Left ventricle myocardium superior (tissue), 1 donor: ENCODE results near the gene DBF4. TPM values are rescaled to one million over a fixed set of nuclear protein-coding genes. Genes with fewer than 3 reads are reported as not detected.
"Not testable (repeated sequence)": the region's sequence is repeated elsewhere in the genome, so short reads cannot be mapped to it uniquely, and the experiment has no call there.

Experiments
- ATAC-seq: fragments of 200-7000 bp; cut with Tn5 transposase; one replicate; pipeline ENCODE4 v1.9.1; 2020; ENCODE audit warnings: mild to moderate bottlenecking, moderate library complexity
- DNase-seq: peaks from one replicate; pipeline ENCODE4 v3.0.0-alpha.2; 2020
- intact Hi-C: fragments of 100-400 bp; cut with micrococcal nuclease; formaldehyde crosslinking; loops from one replicate; pipeline ENCODE4 v1.11.0; 2022
- total RNA-seq: library from RNA; stranded (reverse); fragmentation: NEBNext Ultra II Directional; extraction: Animal tissue kit (Norgen Biotek cat#: 25700); gene quantifications from one replicate; pipeline ENCODE4 v1.2.1, GENCODE V29; 2021
- donor health status: DM: no; HTN: yes; CAD: no; lungs with severe emphysema.

Gene DBF4
- total RNA-seq, 1 donor from 2014 or later = 1.5 TPM

DNA sequence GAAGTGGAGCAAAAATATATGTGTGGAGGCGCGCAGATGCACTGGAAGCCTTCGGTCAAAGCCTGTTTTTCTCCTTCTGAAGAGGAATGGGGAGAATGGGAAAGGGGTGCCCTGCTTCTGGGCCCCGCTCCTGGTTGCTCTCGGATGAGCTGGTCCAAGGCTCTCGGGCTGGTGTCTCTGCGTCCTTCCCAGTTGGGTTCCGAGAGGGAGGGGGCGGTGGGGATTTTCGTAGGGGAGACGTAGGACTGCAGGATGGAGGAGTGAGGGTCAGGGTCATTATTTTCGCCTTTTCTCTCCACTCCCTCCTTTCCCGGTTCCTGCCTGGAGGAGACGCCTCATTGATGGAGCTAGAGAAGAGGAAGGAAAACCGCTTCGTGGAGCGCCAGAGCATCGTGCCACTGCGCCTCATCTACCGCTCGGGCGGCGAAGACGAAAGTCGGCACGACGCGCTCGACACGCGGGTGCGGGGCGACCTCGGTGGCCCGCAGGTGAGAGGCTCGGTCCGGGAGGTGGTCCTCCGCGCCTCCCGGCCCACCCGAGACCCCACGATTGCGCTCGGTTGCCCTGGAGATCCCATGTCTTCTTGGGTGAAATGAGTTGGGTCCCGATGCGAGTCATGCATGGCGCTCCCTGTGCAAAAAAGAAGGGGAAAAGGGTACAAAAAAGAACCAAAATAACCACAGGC, 58.5 kb downstream of the DBF4 start:
- intact Hi-C loops = no loop called here

DNA sequence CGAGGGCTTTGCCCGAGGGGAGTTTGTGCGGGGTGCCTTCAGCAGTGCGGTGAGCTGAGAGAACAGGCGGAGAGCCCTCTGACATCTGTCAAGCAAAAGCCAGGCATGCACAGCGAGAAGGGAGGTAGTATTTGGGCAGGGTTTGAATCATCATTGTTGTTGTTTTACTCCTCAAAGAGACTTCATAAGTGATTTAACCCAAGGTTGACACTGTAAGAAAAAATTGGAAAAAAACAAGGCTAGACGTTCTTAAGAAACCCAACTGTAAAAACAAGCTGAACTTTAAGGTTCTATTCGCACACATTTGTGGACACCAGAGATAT, 59.1 kb downstream of the DBF4 start:
- intact Hi-C loops = no loop called here
- ATAC-seq = no peak
- DNase-seq = no peak

More for the DNA sequence above, 58.5 kb downstream of the DBF4 start:
- ATAC-seq = peak; percentile 29
- peak; percentile 31 for DNase-seq

DNA sequence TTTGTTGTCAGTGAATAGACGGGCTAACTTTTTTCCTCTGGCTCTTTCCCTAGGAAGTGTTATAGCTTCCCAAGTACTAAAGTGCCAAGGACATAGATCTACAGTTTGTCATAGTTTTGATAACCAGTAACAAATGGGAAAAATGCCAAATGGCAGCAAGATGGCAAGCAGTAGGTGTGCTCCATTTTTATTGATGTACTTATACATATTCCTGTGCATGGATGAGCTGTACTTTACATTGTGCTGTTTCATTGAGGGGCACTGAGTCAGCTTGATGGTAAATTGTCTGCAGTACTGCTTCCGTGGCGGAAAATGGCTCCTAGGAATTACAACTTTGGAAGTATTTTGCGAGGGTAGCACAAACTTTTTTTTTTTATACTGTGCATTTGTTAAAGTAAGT, 64.8 kb downstream of the DBF4 start:
- ATAC-seq (no peak), DNase-seq (no peak)
- intact Hi-C loops = no loop called here

DNA sequence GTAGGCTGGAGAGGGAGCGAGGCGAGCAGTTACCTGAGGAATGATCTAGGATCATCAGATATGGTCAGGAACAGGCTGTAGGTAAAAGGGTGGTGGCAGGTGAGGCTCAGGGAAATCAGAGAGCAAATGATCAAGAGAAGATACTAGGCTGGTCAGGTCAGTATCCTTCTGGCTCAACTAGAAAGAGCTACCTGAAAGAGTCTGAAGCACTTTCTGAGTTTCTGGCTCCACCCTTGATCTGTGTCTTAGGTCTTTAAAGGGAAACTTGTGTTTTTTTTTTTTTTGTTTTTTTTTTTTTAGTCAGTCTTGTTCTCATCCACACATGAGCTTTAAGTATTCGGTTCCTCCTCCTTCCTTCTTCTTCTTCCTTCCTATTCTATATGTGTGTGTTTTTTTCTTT, 68.3 kb downstream of the DBF4 start:
- intact Hi-C loops = no loop called here
- no peak for ATAC-seq
- no peak for DNase-seq

DNA sequence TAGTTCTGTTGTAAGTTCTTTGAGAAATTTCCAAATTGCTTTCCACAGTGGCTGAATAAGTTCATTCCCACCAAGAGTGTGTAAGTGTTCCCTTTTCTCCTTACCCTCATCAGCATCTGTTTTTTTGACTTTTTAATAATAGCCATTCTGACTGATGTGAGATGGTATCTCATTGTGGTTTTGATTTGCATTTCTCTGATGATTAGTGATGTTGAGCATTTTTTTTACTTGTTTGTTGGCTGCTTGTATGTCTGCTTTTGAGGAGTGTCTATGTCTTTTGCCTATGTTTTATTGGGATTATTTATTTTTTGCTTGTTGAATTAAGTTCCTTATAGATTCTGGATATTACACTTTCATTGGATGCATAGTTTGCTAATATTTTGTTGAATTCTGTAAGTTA, 69.6 kb downstream of the DBF4 start:
- ATAC-seq, DNase-seq, intact Hi-C loops: not testable (repeated sequence)

DNA sequence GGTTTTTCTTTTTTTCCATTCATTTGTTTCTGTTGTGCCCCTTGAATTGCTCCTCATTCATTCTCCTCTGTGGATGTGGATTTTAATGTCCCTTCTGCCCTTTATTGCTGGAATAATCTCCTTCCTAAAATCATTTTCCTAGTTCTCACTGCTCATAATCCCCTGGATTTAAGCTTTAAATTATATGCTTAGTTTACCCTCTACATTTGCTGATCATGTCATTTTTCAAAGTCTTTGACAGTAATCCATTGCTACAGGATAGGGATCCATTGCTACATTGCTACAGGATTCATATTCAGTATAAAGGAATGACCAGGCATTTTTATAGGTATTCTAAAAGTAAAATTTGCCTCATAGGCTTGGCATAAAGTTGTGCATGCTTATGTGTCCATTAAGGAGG, 72.1 kb downstream of the DBF4 start:
- intact Hi-C loops = no loop called here
- ATAC-seq (no peak), DNase-seq (no peak)

Other genes with a start within 250 kb of the DBF4 start
- gene RUNDC3B, start 248.1 kb upstream of the DBF4 start, total RNA-seq = 2.1 TPM
- 32.1 TPM for gene SLC25A40, start 133 bp upstream of the DBF4 start, total RNA-seq
- 1.7 TPM for gene ADAM22, start 57.8 kb downstream of the DBF4 start, total RNA-seq